Measurements from ENCODE around the gene ERMN.

ERMN gene

DNA sequence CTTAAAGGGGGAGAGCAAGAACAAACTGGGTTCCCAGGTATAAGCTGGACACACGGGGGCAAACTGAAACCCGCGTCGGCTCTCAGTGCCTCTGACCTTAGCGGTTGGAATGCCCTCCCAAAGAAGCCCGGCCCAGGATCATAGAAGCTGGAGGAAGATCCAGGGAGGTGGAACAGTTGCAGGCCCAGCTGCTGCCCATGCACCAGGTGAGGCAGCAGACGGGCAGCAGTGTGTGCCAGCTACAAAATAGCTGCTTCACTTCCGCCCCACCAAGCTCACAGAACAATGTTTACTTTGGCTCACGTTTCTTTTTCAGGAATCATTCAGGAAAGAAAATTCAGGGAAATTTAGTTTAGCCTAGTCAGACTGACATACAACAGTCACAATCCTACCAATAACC is 3.9 kb upstream of the ERMN start:
- no peak for DNase-seq (ENCODE audit: low read depth, low spot score)
- in situ Hi-C loops (cut with HindIII; ENCODE audit: low sequenced_read_pairs) = no loop called here
- H3K4me3 ChIP-seq (ENCODE audit: low read depth, low read length) = no peak overlapping the region
- TF ChIP-seq, protein P1, sequence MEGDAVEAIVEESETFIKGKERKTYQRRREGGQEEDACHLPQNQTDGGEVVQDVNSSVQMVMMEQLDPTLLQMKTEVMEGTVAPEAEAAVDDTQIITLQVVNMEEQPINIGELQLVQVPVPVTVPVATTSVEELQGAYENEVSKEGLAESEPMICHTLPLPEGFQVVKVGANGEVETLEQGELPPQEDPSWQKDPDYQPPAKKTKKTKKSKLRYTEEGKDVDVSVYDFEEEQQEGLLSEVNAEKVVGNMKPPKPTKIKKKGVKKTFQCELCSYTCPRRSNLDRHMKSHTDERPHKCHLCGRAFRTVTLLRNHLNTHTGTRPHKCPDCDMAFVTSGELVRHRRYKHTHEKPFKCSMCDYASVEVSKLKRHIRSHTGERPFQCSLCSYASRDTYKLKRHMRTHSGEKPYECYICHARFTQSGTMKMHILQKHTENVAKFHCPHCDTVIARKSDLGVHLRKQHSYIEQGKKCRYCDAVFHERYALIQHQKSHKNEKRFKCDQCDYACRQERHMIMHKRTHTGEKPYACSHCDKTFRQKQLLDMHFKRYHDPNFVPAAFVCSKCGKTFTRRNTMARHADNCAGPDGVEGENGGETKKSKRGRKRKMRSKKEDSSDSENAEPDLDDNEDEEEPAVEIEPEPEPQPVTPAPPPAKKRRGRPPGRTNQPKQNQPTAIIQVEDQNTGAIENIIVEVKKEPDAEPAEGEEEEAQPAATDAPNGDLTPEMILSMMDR (IDR thresholded peaks at IDR 0.05; ENCODE audit: low read depth, low read length) = no peak

DNA sequence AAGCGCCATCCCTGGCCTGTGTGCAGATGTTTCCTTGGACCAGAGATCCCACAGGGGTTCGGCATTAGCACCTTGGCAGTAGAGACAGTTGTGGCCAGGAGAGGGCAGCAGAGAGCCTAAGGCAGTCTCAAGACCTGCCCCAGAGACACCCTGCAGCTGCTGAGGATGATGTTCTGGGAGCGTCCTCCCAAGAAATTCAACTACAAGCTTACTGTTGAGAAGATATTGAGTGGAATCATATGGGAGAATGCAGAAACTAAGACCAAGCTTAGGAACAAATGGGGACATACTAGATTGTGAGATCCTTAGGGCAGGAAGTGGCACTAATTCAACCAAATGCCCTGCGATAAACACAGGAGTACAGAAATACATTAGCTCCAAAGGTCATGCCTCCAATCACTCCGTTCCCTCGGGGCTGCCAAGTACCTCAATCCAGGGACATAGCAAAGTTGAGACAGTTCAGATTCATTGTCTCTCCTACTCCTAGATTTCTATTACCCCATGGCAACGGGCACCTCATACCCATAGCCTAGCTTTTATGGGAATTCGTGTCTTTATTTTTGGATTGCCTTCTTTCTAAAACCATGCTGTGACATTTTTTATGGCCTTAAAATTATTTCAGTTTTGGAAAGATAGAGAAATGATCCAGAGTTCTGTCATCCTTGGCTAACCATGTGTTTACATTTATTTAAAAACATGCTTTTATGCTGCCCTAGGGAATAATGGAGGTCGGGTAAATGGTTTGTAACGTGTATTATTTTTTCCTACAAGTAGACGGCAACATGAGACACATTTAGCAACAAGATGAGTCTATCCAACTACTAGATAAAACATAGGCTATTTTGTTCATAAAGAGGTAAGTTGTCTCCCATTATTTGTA is 2.2 kb upstream of the ERMN start:
- TF ChIP-seq, protein P1 (IDR thresholded peaks at IDR 0.05; ENCODE audit: low read depth, low read length) = peak; percentile 98
- peak; percentile 66 for DNase-seq (ENCODE audit: low read depth, low spot score)
- in situ Hi-C loops (cut with HindIII; ENCODE audit: low sequenced_read_pairs) = no loop called here
- no peak overlapping the region for H3K4me3 ChIP-seq (ENCODE audit: low read depth, low read length)

DNA sequence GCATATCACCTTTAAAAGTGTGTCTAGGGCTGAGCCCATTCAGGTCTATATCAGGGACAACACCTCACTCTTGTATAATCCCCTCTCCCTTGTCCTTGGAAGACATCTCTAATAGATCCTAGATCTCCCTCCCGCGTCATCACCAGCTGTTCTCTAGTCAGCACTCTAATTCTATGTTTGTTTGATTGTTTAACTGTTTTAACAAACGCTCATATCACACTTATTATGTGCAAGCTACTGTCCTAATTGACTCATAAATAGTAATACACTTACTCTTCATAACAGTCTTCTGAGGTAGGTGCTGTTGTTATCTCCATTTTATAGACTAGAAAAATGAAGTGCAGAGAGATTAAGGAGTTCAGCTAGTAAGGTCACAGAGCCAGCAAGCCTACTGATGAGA is 1.6 kb upstream of the ERMN start:
- no peak overlapping the region for H3K4me3 ChIP-seq (ENCODE audit: low read depth, low read length)
- DNase-seq (ENCODE audit: low read depth, low spot score) = no peak
- in situ Hi-C loops (cut with HindIII; ENCODE audit: low sequenced_read_pairs) = no loop called here
- TF ChIP-seq, protein P1 (IDR thresholded peaks at IDR 0.05; ENCODE audit: low read depth, low read length) = no peak

DNA sequence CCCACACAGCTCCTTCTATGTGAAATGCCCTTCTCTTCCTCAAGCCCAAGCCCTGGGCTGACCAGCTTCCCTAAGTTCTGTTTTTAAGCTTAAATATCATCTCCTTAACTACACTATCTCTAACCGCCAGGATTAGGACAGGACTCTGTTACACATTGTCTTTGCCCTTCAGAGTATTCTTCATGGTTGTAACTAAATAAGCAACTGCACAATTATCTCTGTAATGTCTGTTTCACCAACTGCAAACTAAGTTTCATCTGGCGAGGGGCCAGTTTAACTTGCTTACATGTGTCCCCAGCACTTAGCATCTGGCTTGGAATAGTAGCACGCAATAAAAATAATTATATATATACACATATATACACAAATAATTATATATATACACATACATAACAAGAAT is 1.1 kb upstream of the ERMN start:
- in situ Hi-C loops (cut with HindIII; ENCODE audit: low sequenced_read_pairs) = no loop called here
- no peak overlapping the region for H3K4me3 ChIP-seq (ENCODE audit: low read depth, low read length)
- DNase-seq (ENCODE audit: low read depth, low spot score) = no peak
- TF ChIP-seq, protein P1 (IDR thresholded peaks at IDR 0.05; ENCODE audit: low read depth, low read length) = no peak

DNA sequence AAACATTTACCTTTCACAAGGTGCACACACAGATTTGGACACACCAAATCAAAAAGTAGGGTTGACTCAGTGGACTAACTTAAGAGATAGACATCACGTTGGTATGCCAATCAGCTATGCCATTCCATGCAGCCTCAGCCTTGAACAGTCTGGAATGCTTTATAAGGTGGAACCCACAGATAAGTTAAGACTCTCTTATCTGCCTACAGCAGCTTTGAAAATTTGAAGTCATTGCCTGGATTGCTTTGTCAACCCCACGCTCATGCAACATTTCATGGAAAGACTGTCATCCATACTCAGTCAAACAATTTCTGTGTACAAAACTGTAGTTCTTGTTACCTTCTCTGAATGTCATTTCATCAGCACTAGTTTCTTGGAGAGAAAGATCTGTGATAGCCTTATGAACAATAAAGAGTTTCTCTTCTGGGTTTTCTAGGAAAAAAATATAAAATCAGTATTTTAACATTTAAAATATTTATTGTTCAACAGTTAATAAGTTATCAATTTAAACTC is 1.2 kb downstream of the ERMN start:
- no peak overlapping the region for H3K4me3 ChIP-seq (ENCODE audit: low read depth, low read length)
- TF ChIP-seq, protein P1 (IDR thresholded peaks at IDR 0.05; ENCODE audit: low read depth, low read length) = no peak
- in situ Hi-C loops (cut with HindIII; ENCODE audit: low sequenced_read_pairs) = no loop called here
- no peak for DNase-seq (ENCODE audit: low read depth, low spot score)

DNA sequence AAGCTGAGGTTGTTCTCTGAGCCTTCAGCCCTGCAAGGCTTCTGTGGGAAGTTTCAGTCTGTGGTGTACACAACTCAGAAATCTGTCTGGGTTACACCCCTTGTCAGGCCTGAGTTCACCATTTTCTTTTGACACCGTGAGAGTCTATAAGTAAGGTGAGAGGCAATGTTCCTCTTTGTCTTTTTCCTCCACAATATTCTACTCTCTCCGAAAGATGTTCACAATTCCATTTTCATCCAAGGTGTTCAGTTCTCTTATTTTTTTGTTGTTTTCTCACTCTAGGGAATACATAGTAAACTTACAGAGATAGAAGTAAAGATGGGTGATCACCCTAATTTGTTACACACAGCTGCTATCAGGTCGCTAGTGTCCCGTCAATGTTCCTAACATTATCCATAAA is 3.2 kb downstream of the ERMN start:
- in situ Hi-C loops (cut with HindIII; ENCODE audit: low sequenced_read_pairs) = no loop called here
- H3K4me3 ChIP-seq (ENCODE audit: low read depth, low read length) = no peak overlapping the region
- DNase-seq (ENCODE audit: low read depth, low spot score) = no peak
- TF ChIP-seq, protein P1 (IDR thresholded peaks at IDR 0.05; ENCODE audit: low read depth, low read length) = no peak
